HepG2 (cell line): Measurements from ENCODE around the gene PLCB1. TPM values are rescaled to one million over a fixed set of nuclear protein-coding genes. Genes with fewer than 3 reads are reported as not detected.

Experiments used
- ATAC-seq: fragments of 200-7000 bp; cut with Tn5 transposase; 3 replicates; pipeline ENCODE4 v1.9.1; 2020; ENCODE audit warnings: mild to moderate bottlenecking, moderate library complexity
- BruUV-seq: library from RNA; stranded (reverse); fragments of 400-500 nt; replicated peaks from 2 replicates; lab custom pipeline; 2021; lab: Mats Ljungman, UMichigan
- CTCF ChIA-PET: fragments of 300-600 bp; formaldehyde crosslinking; extraction: SDS; loops from one replicate; lab custom pipeline; 2021; ENCODE audit warnings: low total read pairs, inconsistent platforms, low intra/inter-chr PET ratio; lab: Yijun Ruan, JAX
- POLR2A ChIA-PET: fragments of 350-600 bp; sonication (Branson Sonifier 250); formaldehyde crosslinking; loops from one replicate; lab custom pipeline; 2020; ENCODE audit warnings: antibody characterized with exemption, inconsistent platforms; lab: Yijun Ruan, JAX
- DNase-seq: peaks from one replicate; pipeline ENCODE4 v3.0.0-alpha.2; 2015; ENCODE audit warnings: low spot score
- FAIRE-seq: peaks from 3 replicates; lab custom pipeline; 2011; peaks lifted over from hg19 to GRCh38; lab: Jason Lieb, UNC
- H2AFZ ChIP-seq: one replicate; pipeline ENCODE4 v1.6.1; 2011; ENCODE audit warnings: low read length, inconsistent platforms
- H3K27ac ChIP-seq: fragments of 300-600 bp; 3 replicates; pipeline ENCODE4 v1.8.0; 2011; ENCODE audit warnings: mixed run types, mild to moderate bottlenecking, mixed read lengths, low read length, inconsistent platforms; ENCODE audit not compliant: insufficient read depth; ENCODE audit errors: extremely low read length
- H3K27me3 ChIP-seq, 2 experiments: fragments of 200-600 bp in 1 of 2; 2 replicates in 1 of 2; 3 replicates in 1 of 2; pipeline versions ENCODE4 v1.6.0 to v1.8.0; 2011; ENCODE audit warnings: low read length in 2 of 2, mild to moderate bottlenecking in 2 of 2, moderate library complexity in 2 of 2, inconsistent platforms in 1 of 2; ENCODE audit not compliant: insufficient read depth in 2 of 2, control insufficient read depth in 1 of 2
- H3K36me3 ChIP-seq, 2 experiments: fragments of 200-600 bp in 1 of 2; replicated peaks in 1 of 2; 2 replicates in 1 of 2; 3 replicates in 1 of 2; pipeline versions ENCODE4 v1.5.1 to v1.8.0; 2011; ENCODE audit warnings: low read length in 2 of 2, inconsistent platforms in 1 of 2; ENCODE audit not compliant: insufficient read depth in 2 of 2, control insufficient read depth in 1 of 2
- H3K4me1 ChIP-seq: 2 replicates; pipeline ENCODE4 v1.5.1; 2012; ENCODE audit warnings: low read length, inconsistent platforms; ENCODE audit not compliant: insufficient read depth
- H3K4me2 ChIP-seq: 2 replicates; pipeline ENCODE4 v1.6.0; 2011; ENCODE audit warnings: low read depth, low read length, inconsistent platforms
- H3K4me3 ChIP-seq, 3 experiments: fragments of 200-600 bp in 1 of 3; sonication (generic), shearing (Covaris generic) in 1 of 3; replicated peaks in 1 of 3; 2 replicates each; pipeline ENCODE4 v1.5.1; 2011 to 2016; ENCODE audit warnings: low read length in 3 of 3, inconsistent platforms in 2 of 3, low read depth in 2 of 3, mild to moderate bottlenecking in 2 of 3, control low read depth in 1 of 3, mixed read lengths in 1 of 3; ENCODE audit not compliant: insufficient read depth in 1 of 3
- H3K79me2 ChIP-seq: one replicate; pipeline ENCODE4 v1.6.1; 2011; ENCODE audit warnings: low read length, inconsistent platforms; ENCODE audit not compliant: insufficient read depth
- H3K9ac ChIP-seq: 2 replicates; pipeline ENCODE4 v1.6.0; 2011; ENCODE audit warnings: mild to moderate bottlenecking, low read depth, low read length, inconsistent platforms; ENCODE audit not compliant: insufficient read depth
- H3K9me3 ChIP-seq: 2 replicates; pipeline ENCODE4 v1.5.1; 2012; ENCODE audit warnings: mild to moderate bottlenecking, low read length
- H4K20me1 ChIP-seq: 2 replicates; pipeline ENCODE4 v1.6.0; 2011; ENCODE audit warnings: inconsistent platforms, mild to moderate bottlenecking, low read length, moderate library complexity; ENCODE audit not compliant: insufficient read depth
- SP1 ChIP-seq, 2 experiments: fragments of 450-650 bp in 1 of 2; sonication (generic) in 1 of 2; formaldehyde crosslinking in 1 of 2; IDR thresholded peaks; 2 replicates each; pipeline versions ENCODE4 v1.4.0 to v1.6.1; 2016 to 2020; ENCODE audit warnings: missing genetic modification reagents in 1 of 2
- THYN1 ChIP-seq: sonication (generic); formaldehyde crosslinking; IDR thresholded peaks from 2 replicates; pipeline ENCODE4 v1.8.1; 2023; ENCODE audit warnings: low read depth, mild to moderate bottlenecking, moderate library complexity, missing genetic modification reagents, borderline replicate concordance
- XBP1 ChIP-seq: sonication (generic); formaldehyde crosslinking; IDR thresholded peaks from 2 replicates; pipeline ENCODE4 v1.5.0; 2020; ENCODE audit warnings: missing genetic modification reagents
- ZNF263 ChIP-seq: sonication (generic); formaldehyde crosslinking; IDR thresholded peaks from 2 replicates; pipeline ENCODE4 v1.4.0; 2020; ENCODE audit warnings: missing genetic modification reagents
- ZNF317 ChIP-seq: sonication (generic); formaldehyde crosslinking; IDR thresholded peaks from 2 replicates; pipeline ENCODE4 v1.5.0; 2020; ENCODE audit warnings: mild to moderate bottlenecking, missing genetic modification reagents
- ZNF644 ChIP-seq: IDR thresholded peaks from 2 replicates; pipeline ENCODE4 v1.6.1; 2016; ENCODE audit warnings: low read depth
- WGBS: methylation state at CpG from one replicate; pipeline ENCODE4 v1.1.6; 2017; ENCODE audit warnings: low lambda C conversion rate; 5-methylcytosine and 5-hydroxymethylcytosine counted together
- in situ Hi-C: cut with HindIII; loops from 2 replicates; pipeline ENCODE4 v1.10.0; 2017; ENCODE audit warnings: low pct_unique_long_range_greater_than_20kb; ENCODE audit not compliant: extremely low pct_ligation_motif_present
- intact Hi-C: fragments of 100-400 bp; cut with micrococcal nuclease; formaldehyde crosslinking; loops from one replicate; pipeline ENCODE4 v1.10.0; 2022; ENCODE audit not compliant: unreplicated experiment
- polyA plus RNA-seq, 8 experiments: library from polyadenylated mRNA; depleted of rRNA in 3 of 8; stranded (reverse) in 7 of 8; unstranded in 1 of 8; fragments of >200 nt; fragmentation: Illumina TruSeq in 4 of 8; extraction: Trizol in 4 of 8; gene quantifications; 2 replicates each; pipeline versions ENCODE4 v1.2.1 to v1.2.3, GENCODE V29; 2011 to 2016; ENCODE audit warnings: low read depth in 4 of 8, missing spikeins in 1 of 8, mixed read lengths in 1 of 8; ENCODE audit not compliant: insufficient read depth in 1 of 8
- total RNA-seq, 5 experiments: library from RNA; depleted of rRNA; stranded (reverse); fragments of >200 nt; fragmentation: Illumina TruSeq; extraction: Trizol; gene quantifications; 2 replicates each; pipeline ENCODE4 v1.2.3, GENCODE V29; 2016; ENCODE audit warnings: low read depth in 1 of 5
- TF ChIP-seq, protein P1 (sequence below): sonication (generic); formaldehyde crosslinking; IDR thresholded peaks from 2 replicates; pipeline ENCODE4 v1.5.1; 2020; ENCODE audit warnings: mild to moderate bottlenecking, missing genetic modification reagents, borderline replicate concordance

PLCB1 gene
- total and polyA plus RNA-seq, 2 of the 13 experiments (the other 11 are each of a cell fraction or from before 2014, with no cell fraction given), result 42.4 to 55.9 TPM

DNA sequence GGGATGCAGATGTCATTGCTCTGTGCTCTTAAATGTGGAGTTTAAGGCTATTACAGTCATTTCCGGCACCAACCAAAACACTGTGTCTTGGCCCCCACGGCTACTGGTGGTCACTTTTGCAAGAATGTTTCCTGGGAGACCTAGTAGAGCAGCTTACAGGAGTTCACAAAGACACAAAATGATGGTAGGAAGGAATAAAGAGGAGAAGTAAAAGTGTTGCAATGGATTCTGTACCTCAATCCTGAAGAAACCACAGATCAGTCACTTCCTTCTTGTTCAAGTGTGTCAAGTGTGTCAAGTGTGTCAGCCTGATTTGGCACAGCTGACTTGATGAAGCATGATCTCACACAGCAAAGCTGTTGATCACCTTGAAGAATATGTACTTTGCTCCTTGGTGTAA lies 344.0 kb downstream of the PLCB1 start:
- Histone ChIP-seq H3K27ac (no peak overlapping the region), H3K4me3 (no peak overlapping the region), H3K79me2 (no peaks in the 10 kb centered on the region), H3K27me3 (no peaks in the 10 kb centered on the region), H3K9me3 (no peaks in the 10 kb centered on the region), H3K9ac (no peak overlapping the region), H3K4me2 (no peak overlapping the region), H4K20me1 (0 out of 2 replicates have a peak, but pooled peaks cover 9% of the 10 kb centered on the region), H2AFZ (no peak overlapping the region), H3K4me1 (no peaks in the 10 kb centered on the region), H3K36me3 (no peaks in the 10 kb centered on the region)
- ATAC-seq (no peak), FAIRE-seq (no peak), DNase-seq (no peak)
- in situ Hi-C loops, result no loop called here
- 96% methylated on average over 2 of the region's 2 CpGs for WGBS
- TF ChIP-seq, protein P1, sequence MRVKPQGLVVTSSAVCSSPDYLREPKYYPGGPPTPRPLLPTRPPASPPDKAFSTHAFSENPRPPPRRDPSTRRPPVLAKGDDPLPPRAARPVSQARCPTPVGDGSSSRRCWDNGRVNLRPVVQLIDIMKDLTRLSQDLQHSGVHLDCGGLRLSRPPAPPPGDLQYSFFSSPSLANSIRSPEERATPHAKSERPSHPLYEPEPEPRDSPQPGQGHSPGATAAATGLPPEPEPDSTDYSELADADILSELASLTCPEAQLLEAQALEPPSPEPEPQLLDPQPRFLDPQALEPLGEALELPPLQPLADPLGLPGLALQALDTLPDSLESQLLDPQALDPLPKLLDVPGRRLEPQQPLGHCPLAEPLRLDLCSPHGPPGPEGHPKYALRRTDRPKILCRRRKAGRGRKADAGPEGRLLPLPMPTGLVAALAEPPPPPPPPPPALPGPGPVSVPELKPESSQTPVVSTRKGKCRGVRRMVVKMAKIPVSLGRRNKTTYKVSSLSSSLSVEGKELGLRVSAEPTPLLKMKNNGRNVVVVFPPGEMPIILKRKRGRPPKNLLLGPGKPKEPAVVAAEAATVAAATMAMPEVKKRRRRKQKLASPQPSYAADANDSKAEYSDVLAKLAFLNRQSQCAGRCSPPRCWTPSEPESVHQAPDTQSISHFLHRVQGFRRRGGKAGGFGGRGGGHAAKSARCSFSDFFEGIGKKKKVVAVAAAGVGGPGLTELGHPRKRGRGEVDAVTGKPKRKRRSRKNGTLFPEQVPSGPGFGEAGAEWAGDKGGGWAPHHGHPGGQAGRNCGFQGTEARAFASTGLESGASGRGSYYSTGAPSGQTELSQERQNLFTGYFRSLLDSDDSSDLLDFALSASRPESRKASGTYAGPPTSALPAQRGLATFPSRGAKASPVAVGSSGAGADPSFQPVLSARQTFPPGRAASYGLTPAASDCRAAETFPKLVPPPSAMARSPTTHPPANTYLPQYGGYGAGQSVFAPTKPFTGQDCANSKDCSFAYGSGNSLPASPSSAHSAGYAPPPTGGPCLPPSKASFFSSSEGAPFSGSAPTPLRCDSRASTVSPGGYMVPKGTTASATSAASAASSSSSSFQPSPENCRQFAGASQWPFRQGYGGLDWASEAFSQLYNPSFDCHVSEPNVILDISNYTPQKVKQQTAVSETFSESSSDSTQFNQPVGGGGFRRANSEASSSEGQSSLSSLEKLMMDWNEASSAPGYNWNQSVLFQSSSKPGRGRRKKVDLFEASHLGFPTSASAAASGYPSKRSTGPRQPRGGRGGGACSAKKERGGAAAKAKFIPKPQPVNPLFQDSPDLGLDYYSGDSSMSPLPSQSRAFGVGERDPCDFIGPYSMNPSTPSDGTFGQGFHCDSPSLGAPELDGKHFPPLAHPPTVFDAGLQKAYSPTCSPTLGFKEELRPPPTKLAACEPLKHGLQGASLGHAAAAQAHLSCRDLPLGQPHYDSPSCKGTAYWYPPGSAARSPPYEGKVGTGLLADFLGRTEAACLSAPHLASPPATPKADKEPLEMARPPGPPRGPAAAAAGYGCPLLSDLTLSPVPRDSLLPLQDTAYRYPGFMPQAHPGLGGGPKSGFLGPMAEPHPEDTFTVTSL (CRISPR knock-in tag), result no peak
- TF ChIP-seq ZNF317 (CRISPR knock-in tag) (no peak), XBP1 (CRISPR knock-in tag) (no peak), ZNF644 (CRISPR knock-in tag) (no peak), SP1 (IDR thresholded peaks at IDR 0.05) (no peak), SP1 (CRISPR knock-in tag; IDR thresholded peaks at IDR 0.05) (no peak), ZNF263 (CRISPR knock-in tag) (no peak), THYN1 (CRISPR knock-in tag) (no peak)
- POLR2A ChIA-PET, result no interaction called here
- BruUV-seq, result no TSS peak
- intact Hi-C loops, result no loop called here
- CTCF ChIA-PET, result no interaction called here
